HCT116 (cell line): ENCODE measurements around the gene TDRD15. TPM values are rescaled to one million over a fixed set of nuclear protein-coding genes. Genes with fewer than 3 reads are reported as not detected.

Source experiments
- ATAC-seq: fragments of 200-7000 bp; cut with Tn5 transposase; 2 replicates; pipeline ENCODE4 v1.9.1; 2020; ENCODE audit warnings: mild to moderate bottlenecking, moderate library complexity
- BruUV-seq: library from RNA; stranded (reverse); fragments of 400-500 nt; replicated peaks from 2 replicates; lab custom pipeline; 2021; lab: Mats Ljungman, UMichigan
- CTCF ChIA-PET: fragments of 300-600 bp; sonication (Branson Sonifier 250); formaldehyde crosslinking; loops from one replicate; lab custom pipeline; 2021; ENCODE audit warnings: antibody characterized with exemption; lab: Charles Lee
- POLR2A ChIA-PET: fragments of 300-600, 350-600 bp; sonication (Branson Sonifier 250); formaldehyde crosslinking; loops from one replicate; lab custom pipeline; 2021; ENCODE audit warnings: antibody characterized with exemption; lab: Charles Lee
- RAD21 ChIA-PET, 2 experiments: fragments of 300-600 bp; sonication (Branson Sonifier 250); formaldehyde crosslinking; loops; one replicate each; lab custom pipeline; 2023; ENCODE audit warnings: low total read pairs in 2 of 2; ENCODE audit not compliant: uncharacterized antibody in 2 of 2, unreplicated experiment in 2 of 2, low non-redundant PET in 1 of 2; lab: Charles Lee
- DNase-seq: peaks from one replicate; pipeline ENCODE4 v3.0.0-alpha.2; 2010; ENCODE audit warnings: low read depth, low spot score
- H2AFZ ChIP-seq: fragments of 200-600 bp; shearing (Covaris generic), sonication (generic); 2 replicates; pipeline ENCODE4 v1.6.1; 2017; ENCODE audit warnings: low read depth, mixed run types, mixed read lengths, antibody characterized with exemption, low read length; ENCODE audit not compliant: poor library complexity, severe bottlenecking
- H3K27ac ChIP-seq: 2 replicates; pipeline ENCODE4 v1.5.1; 2012; ENCODE audit warnings: low read depth, low read length
- H3K27me3 ChIP-seq: fragments of 200-600 bp; sonication (generic); 2 replicates; pipeline ENCODE4 v1.6.1; 2016; ENCODE audit warnings: mixed run types, low read length, mixed read lengths; ENCODE audit not compliant: insufficient read depth
- H3K36me3 ChIP-seq, 2 experiments: fragments of 200-500 bp in 1 of 2; fragments of 200-600 bp in 1 of 2; sonication (Bioruptor generic) in 1 of 2; sonication (generic) in 1 of 2; 2 replicates each; pipeline versions ENCODE4 v1.5.1 to v1.6.1; 2014 to 2016; ENCODE audit warnings: low read length in 2 of 2, inconsistent platforms in 1 of 2, mixed read lengths in 1 of 2, mixed run types in 1 of 2; ENCODE audit not compliant: insufficient read depth in 2 of 2, control insufficient read depth in 1 of 2
- H3K4me1 ChIP-seq, 2 experiments: fragments of 200-600 bp in 1 of 2; sonication (generic) in 1 of 2; 2 replicates each; pipeline versions ENCODE4 v1.5.1 to v1.6.1; 2012 to 2017; ENCODE audit warnings: low read length in 2 of 2, inconsistent platforms in 1 of 2, mild to moderate bottlenecking in 1 of 2, mixed read lengths in 1 of 2, mixed run types in 1 of 2, moderate library complexity in 1 of 2; ENCODE audit not compliant: insufficient read depth in 2 of 2, control insufficient read depth in 1 of 2
- H3K4me2 ChIP-seq: fragments of 200-600 bp; sonication (generic); 2 replicates; pipeline ENCODE4 v1.6.1; 2017; ENCODE audit warnings: mixed run types, low read length, mixed read lengths
- H3K4me3 ChIP-seq, 2 experiments: fragments of 200-600 bp in 1 of 2; sonication (generic) in 1 of 2; replicated peaks in 1 of 2; 2 replicates each; pipeline ENCODE4 v1.5.1; 2011 to 2016; ENCODE audit warnings: low read length in 2 of 2, control low read depth in 1 of 2, low read depth in 1 of 2, mild to moderate bottlenecking in 1 of 2, mixed read lengths in 1 of 2, mixed run types in 1 of 2
- H3K79me2 ChIP-seq: fragments of 200-600 bp; sonication (generic); 2 replicates; pipeline ENCODE4 v1.6.1; 2017; ENCODE audit warnings: mild to moderate bottlenecking, mixed run types, low read length, moderate library complexity, mixed read lengths; ENCODE audit not compliant: insufficient read depth
- H3K9ac ChIP-seq: fragments of 200-600 bp; sonication (generic); 2 replicates; pipeline ENCODE4 v1.6.1; 2016; ENCODE audit warnings: low read length, mixed read lengths
- H3K9me2 ChIP-seq: fragments of 200-600 bp; sonication (generic), shearing (Covaris generic); 2 replicates; pipeline ENCODE4 v1.6.1; 2017; ENCODE audit warnings: mixed run types, mild to moderate bottlenecking, moderate library complexity; ENCODE audit not compliant: insufficient read depth
- H3K9me3 ChIP-seq, 2 experiments: fragments of 200-500 bp in 1 of 2; fragments of 200-600 bp in 1 of 2; sonication (Bioruptor generic) in 1 of 2; sonication (generic) in 1 of 2; 2 replicates each; pipeline ENCODE4 v1.6.1; 2014 to 2017; ENCODE audit warnings: low read length in 2 of 2, mixed read lengths in 2 of 2, inconsistent platforms in 1 of 2, low read depth in 1 of 2, mild to moderate bottlenecking in 1 of 2, mixed run types in 1 of 2, moderate library complexity in 1 of 2; ENCODE audit not compliant: control insufficient read depth in 1 of 2, insufficient read depth in 1 of 2
- H4K20me1 ChIP-seq: fragments of 200-600 bp; sonication (generic), shearing (Covaris generic); 2 replicates; pipeline ENCODE4 v1.6.1; 2017; ENCODE audit warnings: mixed run types, mild to moderate bottlenecking, moderate library complexity; ENCODE audit not compliant: insufficient read depth
- ATF3 ChIP-seq: IDR thresholded peaks from 2 replicates; pipeline ENCODE4 v1.6.1; 2012
- CEBPB ChIP-seq: IDR thresholded peaks from 2 replicates; pipeline ENCODE4 v1.6.1; 2012; ENCODE audit warnings: low read depth
- ELF1 ChIP-seq: IDR thresholded peaks from 2 replicates; pipeline ENCODE4 v1.6.1; 2012; ENCODE audit warnings: low read depth, borderline replicate concordance
- FOSL1 ChIP-seq: IDR thresholded peaks from 2 replicates; pipeline ENCODE4 v1.6.1; 2012; ENCODE audit warnings: low read depth
- JUND ChIP-seq: IDR thresholded peaks from 2 replicates; pipeline ENCODE4 v1.6.1; 2012
- RAD21 ChIP-seq: IDR thresholded peaks from 2 replicates; pipeline ENCODE4 v1.6.1; 2012; ENCODE audit warnings: low read depth, mild to moderate bottlenecking
- SIN3A ChIP-seq: IDR thresholded peaks from 2 replicates; pipeline ENCODE4 v1.6.1; 2012; ENCODE audit warnings: low read depth
- TCF7L2 ChIP-seq: IDR thresholded peaks from 2 replicates; pipeline ENCODE4 v1.7.0; 2011; ENCODE audit warnings: borderline replicate concordance, inconsistent platforms; ENCODE audit not compliant: insufficient read depth, insufficient read length; ENCODE audit errors: extremely low read depth
- YY1 ChIP-seq: IDR thresholded peaks from 2 replicates; pipeline ENCODE4 v1.6.1; 2011; ENCODE audit warnings: low read length, low read depth, moderate library complexity, mild to moderate bottlenecking; ENCODE audit not compliant: insufficient replicate concordance; ENCODE audit errors: extremely low read depth
- ZNF274 ChIP-seq: fragments of 200-500 bp; sonication (Bioruptor generic); IDR thresholded peaks from 2 replicates; pipeline ENCODE4 v1.6.1; 2014; ENCODE audit warnings: mild to moderate bottlenecking, low read depth, low read length, inconsistent platforms
- intact Hi-C: fragments of 100-400 bp; cut with micrococcal nuclease; formaldehyde crosslinking; loops from 2 replicates; pipeline ENCODE4 v1.10.0; 2022
- total RNA-seq: library from RNA; stranded (reverse); gene quantifications from one replicate; pipeline ENCODE4 v1.2.1, GENCODE V29; 2021; ENCODE audit not compliant: unreplicated experiment
- TF ChIP-seq, protein P1 (sequence below): IDR thresholded peaks from 2 replicates; pipeline ENCODE4 v1.6.1; 2011; ENCODE audit warnings: mild to moderate bottlenecking, low read length, moderate library complexity; ENCODE audit not compliant: insufficient replicate concordance; ENCODE audit errors: extremely low read depth
- TF ChIP-seq, protein P2 (sequence below), 3 experiments: fragments of 200-600 bp in 1 of 3; sonication (generic) in 1 of 3; IDR thresholded peaks in 2 of 3; conservative IDR thresholded peaks in 1 of 3; 2 replicates each; pipeline ENCODE4 v1.5.1; 2012 to 2017; ENCODE audit warnings: low read depth in 2 of 3, low read length in 2 of 3, antibody characterized with exemption in 1 of 3, borderline replicate concordance in 1 of 3, control low read depth in 1 of 3, mild to moderate bottlenecking in 1 of 3, mixed read lengths in 1 of 3, mixed run types in 1 of 3, moderate library complexity in 1 of 3; ENCODE audit not compliant: insufficient read depth in 1 of 3
- TF ChIP-seq, protein P3 (sequence below): IDR thresholded peaks from 2 replicates; pipeline ENCODE4 v1.6.1; 2012; ENCODE audit warnings: low read depth

TDRD15 gene
- total RNA-seq, 1 experiment from 2014 or later = not detected

DNA sequence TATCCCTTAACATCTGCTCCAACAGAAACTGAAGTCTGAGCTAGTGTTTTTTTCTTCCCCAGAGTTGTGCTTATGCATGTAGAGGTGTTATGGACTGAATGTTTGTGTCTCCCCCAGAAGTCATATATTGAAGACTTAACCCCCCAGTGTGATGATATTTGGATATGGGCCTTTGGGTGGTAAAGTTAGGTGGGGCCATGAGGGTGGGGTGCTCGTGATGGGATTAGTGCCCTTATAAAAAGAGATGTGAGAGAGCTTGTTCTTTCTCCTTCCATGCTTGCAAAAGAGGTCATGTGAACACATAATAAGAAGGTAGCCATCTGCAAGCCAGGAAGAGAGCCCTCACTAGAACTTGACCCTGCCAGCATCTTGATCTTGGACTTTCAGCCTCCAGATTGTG, 45.5 kb upstream of the TDRD15 start (continued):
- TF ChIP-seq, protein P1, sequence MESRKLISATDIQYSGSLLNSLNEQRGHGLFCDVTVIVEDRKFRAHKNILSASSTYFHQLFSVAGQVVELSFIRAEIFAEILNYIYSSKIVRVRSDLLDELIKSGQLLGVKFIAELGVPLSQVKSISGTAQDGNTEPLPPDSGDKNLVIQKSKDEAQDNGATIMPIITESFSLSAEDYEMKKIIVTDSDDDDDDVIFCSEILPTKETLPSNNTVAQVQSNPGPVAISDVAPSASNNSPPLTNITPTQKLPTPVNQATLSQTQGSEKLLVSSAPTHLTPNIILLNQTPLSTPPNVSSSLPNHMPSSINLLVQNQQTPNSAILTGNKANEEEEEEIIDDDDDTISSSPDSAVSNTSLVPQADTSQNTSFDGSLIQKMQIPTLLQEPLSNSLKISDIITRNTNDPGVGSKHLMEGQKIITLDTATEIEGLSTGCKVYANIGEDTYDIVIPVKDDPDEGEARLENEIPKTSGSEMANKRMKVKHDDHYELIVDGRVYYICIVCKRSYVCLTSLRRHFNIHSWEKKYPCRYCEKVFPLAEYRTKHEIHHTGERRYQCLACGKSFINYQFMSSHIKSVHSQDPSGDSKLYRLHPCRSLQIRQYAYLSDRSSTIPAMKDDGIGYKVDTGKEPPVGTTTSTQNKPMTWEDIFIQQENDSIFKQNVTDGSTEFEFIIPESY = no peak
- TF ChIP-seq FOSL1 (no peak), RAD21 (no peak), ELF1 (no peak), YY1 (no peak), JUND (no peak), TCF7L2 (no peak)
- TF ChIP-seq, protein P2, sequence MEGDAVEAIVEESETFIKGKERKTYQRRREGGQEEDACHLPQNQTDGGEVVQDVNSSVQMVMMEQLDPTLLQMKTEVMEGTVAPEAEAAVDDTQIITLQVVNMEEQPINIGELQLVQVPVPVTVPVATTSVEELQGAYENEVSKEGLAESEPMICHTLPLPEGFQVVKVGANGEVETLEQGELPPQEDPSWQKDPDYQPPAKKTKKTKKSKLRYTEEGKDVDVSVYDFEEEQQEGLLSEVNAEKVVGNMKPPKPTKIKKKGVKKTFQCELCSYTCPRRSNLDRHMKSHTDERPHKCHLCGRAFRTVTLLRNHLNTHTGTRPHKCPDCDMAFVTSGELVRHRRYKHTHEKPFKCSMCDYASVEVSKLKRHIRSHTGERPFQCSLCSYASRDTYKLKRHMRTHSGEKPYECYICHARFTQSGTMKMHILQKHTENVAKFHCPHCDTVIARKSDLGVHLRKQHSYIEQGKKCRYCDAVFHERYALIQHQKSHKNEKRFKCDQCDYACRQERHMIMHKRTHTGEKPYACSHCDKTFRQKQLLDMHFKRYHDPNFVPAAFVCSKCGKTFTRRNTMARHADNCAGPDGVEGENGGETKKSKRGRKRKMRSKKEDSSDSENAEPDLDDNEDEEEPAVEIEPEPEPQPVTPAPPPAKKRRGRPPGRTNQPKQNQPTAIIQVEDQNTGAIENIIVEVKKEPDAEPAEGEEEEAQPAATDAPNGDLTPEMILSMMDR (IDR thresholded peaks at IDR 0.05 in 2 of 3, conservative IDR thresholded peaks at IDR 0.05 in 1 of 3; ENCODE audit: borderline replicate concordance in 1 of 3, insufficient read depth in 1 of 3, low read depth in 2 of 3, low read length in 2 of 3) = no peak

- H3K36me3 ChIP-seq = no peaks in the 10 kb centered on the region
- peaks cover 4% of the 10 kb centered on the region; the same call in 1 of the 2 replicates for H3K27me3 ChIP-seq
- no peak overlapping the region for H3K4me3 ChIP-seq
- no peak overlapping the region for H3K27ac ChIP-seq
- no peak overlapping the region for H2AFZ ChIP-seq
- BruUV-seq = no TSS peak
- ATAC-seq = no peak
- TF ChIP-seq, protein P3, sequence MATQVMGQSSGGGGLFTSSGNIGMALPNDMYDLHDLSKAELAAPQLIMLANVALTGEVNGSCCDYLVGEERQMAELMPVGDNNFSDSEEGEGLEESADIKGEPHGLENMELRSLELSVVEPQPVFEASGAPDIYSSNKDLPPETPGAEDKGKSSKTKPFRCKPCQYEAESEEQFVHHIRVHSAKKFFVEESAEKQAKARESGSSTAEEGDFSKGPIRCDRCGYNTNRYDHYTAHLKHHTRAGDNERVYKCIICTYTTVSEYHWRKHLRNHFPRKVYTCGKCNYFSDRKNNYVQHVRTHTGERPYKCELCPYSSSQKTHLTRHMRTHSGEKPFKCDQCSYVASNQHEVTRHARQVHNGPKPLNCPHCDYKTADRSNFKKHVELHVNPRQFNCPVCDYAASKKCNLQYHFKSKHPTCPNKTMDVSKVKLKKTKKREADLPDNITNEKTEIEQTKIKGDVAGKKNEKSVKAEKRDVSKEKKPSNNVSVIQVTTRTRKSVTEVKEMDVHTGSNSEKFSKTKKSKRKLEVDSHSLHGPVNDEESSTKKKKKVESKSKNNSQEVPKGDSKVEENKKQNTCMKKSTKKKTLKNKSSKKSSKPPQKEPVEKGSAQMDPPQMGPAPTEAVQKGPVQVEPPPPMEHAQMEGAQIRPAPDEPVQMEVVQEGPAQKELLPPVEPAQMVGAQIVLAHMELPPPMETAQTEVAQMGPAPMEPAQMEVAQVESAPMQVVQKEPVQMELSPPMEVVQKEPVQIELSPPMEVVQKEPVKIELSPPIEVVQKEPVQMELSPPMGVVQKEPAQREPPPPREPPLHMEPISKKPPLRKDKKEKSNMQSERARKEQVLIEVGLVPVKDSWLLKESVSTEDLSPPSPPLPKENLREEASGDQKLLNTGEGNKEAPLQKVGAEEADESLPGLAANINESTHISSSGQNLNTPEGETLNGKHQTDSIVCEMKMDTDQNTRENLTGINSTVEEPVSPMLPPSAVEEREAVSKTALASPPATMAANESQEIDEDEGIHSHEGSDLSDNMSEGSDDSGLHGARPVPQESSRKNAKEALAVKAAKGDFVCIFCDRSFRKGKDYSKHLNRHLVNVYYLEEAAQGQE = no peak
- no peak for TF ChIP-seq CEBPB
- no peak for TF ChIP-seq SIN3A
- TF ChIP-seq RAD21 = no peak
- no peak for TF ChIP-seq ZNF274
- no peak for TF ChIP-seq ATF3
- H3K9me3 ChIP-seq = no peaks in the 10 kb centered on the region
- H3K9me2 ChIP-seq = no peaks in the 10 kb centered on the region
- RAD21 ChIA-PET = no interaction called here
- POLR2A ChIA-PET = no interaction called here
- no peak for DNase-seq
- no peak overlapping the region for H3K4me2 ChIP-seq
- no peak overlapping the region for H3K9ac ChIP-seq
- no peaks in the 10 kb centered on the region; the same call in 1 of the 2 replicates for H4K20me1 ChIP-seq
- CTCF ChIA-PET = no interaction called here
- H3K4me1 ChIP-seq = no peaks in the 10 kb centered on the region
- H3K79me2 ChIP-seq = no peaks in the 10 kb centered on the region
- intact Hi-C loops = no loop called here
Observed at GRCh38 chr2:21083482-21083881, 40.3 kb upstream of the TDRD15 start.
